GM19455 (cell line): Measurements from ENCODE around the gene NHLRC4.

Source experiments
- ATAC-seq: cut with Tn5 transposase; IDR thresholded peaks from one replicate; pipeline ENCODE4 v1.9.1; 2021; ENCODE audit not compliant: unreplicated experiment

NHLRC4 gene

DNA sequence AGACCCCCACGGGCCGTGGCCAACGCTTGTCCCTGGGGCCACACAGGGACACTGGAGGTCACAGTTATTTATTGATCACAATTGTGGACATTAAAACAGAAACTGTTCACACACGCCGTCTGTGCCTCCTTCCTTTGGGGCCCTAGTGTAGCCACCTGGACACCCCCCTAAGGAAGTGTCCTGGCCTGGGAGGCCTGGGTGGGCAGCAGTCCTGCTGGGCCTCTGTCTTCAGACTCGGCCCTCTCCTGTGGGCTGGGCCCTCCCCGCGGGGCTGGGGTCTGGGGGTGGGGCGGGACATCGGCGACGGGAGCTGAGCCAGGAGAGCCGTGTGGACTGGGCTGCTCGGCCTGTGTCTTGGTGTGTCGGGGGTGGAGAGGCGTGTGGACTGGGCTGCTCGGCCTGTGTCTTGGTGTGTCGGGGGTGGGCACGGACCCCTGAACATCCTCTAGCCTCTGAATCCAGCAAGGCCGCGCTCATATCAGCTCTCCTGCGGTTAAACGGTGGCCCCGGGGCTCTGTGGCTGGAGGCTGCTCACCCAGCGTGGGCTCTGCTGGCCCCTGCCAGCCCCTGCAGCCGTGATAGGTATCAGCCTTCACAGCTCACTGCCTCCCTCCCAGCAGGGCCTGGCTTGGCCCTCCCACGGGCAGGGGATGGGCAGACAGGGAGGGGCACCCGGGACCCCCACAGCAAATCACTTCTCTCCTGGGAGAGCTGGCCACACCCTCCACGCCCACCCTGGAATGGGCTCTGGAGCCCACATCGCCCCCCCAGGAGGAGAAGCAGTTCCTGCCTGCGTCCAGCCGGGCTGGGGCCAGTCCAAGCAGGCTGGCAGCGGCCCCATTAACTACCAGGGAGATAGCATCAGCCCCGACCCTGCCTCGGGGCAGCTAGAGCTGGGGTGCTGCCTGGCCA is 1.1 kb upstream of the NHLRC4 start:
- no peak for ATAC-seq

DNA sequence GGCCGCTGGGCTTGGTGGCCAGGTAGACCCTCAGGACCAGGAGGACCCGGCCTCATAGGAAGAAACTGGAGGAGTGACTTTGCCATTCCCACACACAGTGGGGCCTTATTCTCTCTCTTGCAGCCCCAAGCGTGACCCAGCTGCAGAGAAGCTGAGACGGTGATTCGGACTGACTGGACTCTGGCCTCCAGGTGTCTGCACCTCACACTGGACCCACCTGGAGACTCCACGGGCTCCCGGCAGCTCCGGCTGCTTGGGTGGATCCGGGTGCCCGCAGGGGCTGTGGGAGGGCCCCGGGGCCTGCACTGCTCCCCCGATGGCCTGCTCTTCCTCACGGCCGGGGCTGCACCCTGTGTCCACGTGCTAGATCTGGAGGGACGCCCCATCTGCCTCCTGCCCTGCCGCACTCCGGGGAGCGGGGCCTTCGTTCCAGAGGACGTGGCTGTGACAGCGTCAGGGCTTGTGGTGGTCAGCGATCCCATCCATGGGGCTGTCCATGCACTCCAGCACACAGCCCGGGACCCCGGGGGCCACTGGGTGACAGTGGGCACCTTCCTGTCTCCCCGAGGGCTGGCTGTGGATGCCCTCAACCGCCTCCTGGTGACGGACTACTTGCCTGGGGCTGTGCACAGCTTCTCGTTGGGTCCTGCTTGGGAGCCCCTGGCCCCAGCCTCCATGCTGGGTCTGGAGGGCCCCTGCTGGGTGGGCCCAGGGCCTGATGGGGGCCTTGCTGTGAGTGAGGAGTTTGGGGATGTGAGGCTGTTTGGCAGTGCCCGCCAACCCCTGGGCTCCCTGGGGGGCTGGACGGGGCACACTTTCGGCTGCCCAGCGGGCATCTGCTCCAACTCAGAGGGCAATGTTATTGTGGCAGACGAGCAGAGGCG is 810 bp downstream of the NHLRC4 start:
- no peak for ATAC-seq

DNA sequence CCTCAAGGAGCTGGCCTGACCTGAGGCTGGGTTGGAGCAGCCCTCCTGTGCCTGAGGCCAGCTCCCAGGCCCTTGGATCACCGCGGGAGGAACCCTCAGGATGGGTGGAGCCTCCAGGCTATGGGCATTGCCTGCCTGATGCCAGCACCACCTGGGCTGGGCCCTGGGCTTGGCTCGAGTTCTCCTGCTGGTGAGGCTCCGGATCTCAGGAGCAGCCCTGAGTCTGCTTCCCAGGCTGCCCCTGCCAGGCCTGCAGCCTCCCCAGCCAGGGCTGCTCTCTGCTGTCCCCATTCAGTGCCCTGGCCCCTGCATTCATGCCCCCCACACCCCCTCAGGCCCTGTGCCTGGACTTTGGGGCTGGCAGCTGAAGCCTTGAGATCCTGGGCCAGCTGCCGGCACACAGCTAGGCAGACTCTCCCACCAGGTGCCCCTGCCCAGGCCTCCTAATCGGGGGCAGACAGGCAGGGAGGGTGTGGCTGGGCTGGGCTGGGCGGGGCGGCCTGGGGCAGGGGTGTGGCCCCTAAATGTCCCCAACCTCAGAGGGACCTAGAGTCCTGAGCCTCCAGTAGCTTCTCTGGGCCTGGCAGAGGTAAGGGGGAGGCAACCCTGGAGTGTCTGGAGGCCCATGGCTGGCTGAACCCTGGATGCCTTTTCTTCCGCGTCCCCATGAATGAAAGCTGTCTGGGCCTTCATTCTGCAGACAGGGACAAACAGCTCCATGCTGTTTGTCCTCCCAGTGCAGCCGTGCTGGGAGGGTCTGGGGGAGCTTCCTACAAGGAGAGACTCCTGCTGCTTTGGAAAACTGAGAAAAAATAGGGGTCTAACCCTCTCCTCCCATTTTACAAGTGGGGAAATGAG is 1.8 kb downstream of the NHLRC4 start:
- no peak for ATAC-seq

DNA sequence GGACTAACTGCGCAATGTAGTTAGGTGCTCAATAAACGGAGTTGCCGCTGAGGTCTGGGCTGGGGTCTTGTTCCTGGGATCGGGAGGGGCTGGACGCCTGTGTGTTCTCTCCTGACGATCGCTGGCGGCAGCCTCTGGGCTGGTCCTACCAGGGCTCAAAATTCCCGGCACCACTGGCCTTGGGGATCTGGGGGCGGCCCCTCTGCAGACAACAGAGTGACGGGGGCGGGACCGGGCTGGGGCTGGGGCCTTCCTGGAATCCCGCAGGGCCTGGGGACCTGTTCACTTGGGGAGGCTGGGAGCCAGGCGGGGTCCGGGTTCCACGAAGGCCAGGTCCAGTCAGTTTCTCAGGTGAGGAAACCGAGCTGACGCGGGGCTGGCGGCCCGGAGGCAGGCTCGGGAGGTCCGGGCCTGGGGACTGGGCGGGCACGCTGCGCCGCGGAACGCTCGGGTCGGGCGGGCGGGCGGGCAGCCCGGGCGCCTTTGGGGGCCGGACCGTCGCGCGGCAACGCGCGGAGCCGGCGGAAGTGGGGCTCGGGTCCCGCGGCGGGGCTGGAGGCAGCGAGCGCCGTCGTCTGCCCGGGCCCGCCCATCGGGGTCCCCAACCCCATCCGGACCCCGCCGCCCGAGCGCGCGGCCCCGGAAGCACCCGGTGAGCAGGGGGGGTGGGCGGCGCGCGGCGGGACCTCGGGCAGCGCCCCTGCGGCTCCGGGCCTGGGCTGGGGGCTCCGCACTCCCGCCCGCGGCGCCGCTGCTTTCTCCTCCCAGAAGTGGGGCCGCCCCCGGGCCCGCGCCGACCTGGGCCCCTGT is 2.8 kb downstream of the NHLRC4 start, which contains the start of gene PIGQ:
Gene PIGQ, plus strand, starts transcription at position 524 of the 810 bp plus-strand sequence. CDS start 4,107 bp downstream, outside the sequence.
- peak; percentile 37 for ATAC-seq

DNA sequence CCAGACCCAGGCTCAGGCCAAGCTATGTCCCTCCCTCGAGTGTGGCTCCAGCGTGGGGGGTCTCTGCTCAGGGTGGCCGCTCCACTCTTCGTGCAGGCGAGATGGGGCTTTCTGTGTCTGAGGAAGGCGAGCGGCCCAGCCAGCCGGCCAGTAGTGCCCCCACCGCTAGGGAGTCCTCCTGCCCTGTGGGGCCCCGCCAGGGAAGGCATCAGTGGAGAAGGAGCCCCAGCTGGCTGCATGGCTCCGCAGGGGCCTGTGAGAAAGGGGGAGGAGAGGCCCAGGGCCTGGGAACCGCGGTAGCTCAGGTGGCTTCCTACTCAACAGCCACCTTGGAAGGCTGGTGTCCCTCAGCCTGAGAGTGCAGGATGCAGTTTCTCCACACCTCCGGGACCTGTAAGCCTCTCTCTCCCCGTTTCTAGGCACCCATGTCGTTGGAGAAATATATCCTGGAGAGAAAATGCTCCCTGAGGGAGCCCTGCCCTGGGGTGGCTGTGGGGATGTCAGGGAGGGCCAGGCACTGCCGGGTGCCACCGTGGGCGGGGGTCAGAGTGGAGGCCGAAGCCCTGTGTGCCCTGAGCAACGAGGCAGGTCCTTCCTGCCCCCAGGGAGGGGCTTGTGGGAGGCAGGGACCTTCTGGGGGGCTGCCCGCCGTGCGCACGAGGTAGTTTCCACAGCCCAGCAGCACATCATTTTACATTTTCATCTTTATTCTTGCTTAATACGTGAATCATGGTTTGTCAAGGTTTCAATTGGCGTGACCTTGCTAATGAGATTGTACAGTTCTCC is 6.3 kb downstream of the NHLRC4 start:
- no peak for ATAC-seq

DNA sequence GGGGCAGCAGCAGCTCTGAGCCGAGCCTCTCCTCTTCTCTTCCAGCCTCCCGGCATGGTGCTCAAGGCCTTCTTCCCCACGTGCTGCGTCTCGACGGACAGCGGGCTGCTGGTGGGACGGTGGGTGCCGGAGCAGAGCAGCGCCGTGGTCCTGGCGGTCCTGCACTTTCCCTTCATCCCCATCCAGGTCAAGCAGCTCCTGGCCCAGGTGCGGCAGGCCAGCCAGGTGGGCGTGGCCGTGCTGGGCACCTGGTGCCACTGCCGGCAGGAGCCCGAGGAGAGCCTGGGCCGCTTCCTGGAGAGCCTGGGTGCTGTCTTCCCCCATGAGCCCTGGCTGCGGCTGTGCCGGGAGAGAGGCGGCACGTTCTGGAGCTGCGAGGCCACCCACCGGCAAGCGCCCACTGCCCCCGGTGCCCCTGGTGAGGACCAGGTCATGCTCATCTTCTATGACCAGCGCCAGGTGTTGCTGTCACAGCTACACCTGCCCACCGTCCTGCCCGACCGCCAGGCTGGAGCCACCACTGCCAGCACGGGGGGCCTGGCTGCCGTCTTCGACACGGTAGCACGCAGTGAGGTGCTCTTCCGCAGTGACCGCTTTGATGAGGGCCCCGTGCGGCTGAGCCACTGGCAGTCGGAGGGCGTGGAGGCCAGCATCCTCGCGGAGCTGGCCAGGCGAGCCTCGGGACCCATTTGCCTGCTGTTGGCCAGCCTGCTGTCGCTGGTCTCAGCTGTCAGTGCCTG is 7.4 kb downstream of the NHLRC4 start:
- ATAC-seq, result no peak

DNA sequence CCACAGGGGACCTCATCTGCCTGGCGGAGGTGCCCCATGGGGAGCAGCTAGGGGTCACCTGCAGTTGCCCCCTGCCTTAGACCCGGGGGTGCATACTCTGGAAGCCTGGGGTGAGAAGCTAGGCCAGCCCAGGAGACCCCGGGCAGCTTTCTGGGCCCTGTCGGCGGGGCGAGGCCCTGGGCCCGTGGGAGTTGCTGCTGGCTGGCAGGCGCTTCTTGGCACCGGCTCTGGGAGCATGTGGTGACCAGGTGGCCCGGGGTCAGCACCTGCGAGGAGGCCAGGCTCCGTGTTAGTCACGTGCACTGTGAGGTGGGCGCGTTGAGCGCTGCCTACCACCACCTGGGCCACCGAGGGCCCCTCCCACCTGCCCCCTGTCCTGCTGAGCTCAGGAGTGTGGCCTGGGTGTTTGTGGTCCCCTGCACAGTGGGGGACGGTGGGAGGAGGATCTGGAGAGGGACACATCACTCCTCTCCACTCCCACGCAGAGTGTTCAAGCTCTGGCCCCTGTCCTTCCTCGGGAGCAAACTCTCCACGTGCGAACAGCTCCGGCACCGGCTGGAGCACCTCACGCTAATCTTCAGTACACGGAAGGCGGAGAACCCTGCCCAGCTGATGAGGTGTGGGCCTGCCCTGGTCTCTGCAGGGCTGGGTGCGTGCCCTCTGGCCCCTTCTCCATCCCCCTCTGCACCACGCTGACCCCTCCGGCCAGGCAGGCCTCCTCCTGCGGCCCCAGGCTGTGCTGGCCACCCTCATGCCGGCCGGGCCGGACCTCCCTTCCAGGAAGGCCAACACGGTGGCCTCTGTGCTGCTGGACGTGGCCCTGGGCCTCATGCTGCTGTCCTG is 8.8 kb downstream of the NHLRC4 start:
- no peak for ATAC-seq

DNA sequence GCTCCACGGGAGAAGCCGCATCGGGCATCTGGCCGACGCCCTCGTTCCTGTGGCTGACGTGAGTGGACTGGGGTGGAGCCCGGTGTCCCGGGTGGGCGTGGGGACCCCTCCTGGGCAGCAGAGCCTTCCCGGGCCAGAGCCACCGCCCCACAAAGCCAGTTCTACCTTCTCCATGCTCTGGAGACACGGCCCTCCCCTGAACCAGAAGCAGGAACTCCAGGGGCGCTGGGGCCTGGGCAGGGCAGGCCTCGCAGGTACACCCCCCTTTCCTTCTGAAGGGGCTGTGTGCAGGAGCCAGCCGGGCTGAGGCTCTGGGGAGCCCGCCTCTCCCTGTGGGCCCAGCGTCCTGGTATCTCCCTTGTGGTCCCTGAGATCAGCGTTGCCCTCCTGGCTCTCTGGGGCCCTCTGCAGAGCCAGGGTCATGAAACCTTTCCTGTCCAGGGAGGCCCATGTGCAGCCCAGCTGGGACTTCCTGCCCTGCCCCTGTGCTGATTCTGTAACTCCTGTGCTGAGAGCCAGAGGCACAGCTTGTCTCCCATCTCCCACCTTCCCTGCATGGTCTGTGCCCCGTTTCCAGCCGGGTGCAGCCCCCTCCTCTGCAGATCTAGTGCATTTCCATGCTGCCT is 9.5 kb downstream of the NHLRC4 start:
- ATAC-seq, result no peak

DNA sequence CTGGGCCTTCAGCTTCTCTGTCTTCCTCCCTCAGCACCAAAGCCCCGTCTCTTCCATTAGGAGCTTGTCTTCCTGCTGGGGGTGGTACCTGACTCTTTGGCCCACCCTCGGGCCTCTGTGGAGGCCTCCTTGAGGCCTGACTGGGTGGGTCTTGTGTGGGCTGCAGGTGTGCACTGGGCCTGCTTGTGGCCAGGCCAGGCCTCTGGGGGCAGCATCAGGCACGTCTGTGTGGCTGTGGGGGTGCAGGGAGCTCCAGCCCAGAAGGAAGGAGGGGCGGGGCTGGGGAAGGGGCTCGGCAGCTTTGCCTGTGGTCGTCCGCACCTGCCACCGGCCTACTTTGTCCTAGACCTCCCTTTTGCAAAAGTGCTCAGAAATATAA is 10.0 kb downstream of the NHLRC4 start:
- no peak for ATAC-seq

DNA sequence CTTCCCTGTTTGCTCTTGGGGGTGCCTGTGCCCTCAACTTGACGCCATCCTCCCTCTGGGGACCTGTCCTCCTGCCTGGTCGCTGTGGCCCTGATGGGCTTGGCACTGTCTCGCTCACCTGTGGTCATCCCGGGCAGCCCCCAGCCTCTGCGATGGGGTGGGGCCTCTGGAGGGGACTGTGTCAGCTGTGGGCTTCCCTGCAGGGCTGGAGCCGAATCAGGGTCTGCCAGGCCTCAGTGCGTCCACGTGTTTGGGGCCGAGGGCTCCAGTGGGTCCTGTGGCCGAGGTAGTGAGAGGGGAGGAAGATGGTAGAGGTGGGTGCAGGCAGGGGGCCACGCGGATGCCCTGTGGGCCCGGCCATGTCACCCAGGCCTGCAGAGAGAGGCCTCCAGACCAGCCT is 11.0 kb downstream of the NHLRC4 start:
- no peak for ATAC-seq

DNA sequence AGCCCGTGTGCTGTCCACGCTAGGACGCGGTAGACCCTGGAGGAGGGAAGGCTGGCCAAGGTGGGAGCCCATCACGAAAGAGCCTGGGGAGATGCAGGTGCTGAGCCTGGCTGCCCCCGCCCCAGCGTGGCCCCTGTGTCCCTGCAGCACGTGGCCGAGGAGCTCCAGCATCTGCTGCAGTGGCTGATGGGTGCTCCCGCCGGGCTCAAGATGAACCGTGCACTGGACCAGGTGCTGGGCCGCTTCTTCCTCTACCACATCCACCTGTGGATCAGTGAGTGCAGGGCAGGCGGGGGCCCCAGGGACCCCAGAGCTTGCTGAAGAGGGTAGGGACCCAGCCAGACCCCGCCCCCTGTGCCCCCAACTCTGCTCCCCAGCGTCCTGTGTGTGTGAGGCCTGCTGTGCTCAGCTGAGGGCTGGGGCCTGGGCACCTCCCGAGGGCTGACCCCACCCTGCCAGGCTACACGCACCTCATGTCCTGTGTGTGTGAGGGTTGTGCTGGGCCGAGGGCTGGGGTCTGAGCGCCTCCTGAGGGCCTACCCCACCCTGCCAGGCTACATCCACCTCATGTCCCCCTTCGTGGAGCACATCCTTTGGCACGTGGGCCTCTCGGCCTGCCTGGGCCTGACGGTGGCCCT is 11.5 kb downstream of the NHLRC4 start:
- no peak for ATAC-seq

DNA sequence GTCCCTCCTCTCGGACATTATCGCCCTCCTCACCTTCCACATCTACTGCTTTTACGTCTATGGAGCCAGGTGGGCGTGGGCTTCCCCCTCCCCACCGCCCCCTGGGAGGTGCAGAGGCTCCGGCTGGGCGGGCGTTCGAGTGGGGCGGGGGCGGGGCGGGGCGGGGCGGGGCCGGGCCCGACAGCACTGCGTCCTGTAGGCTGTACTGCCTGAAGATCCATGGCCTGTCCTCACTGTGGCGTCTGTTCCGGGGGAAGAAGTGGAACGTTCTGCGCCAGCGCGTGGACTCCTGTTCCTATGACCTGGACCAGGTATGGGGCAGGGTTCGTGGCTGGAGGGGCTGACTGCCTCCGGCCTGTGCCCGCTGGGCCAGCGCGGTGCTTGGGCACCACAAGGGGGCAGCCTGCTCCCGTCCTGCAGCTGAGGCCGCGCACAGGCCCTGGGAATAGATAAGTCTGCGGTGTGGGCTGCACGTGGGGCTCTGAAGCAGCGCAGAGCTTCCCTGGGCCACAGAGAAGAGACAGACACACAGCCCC is 12.1 kb downstream of the NHLRC4 start:
- ATAC-seq, result no peak

DNA sequence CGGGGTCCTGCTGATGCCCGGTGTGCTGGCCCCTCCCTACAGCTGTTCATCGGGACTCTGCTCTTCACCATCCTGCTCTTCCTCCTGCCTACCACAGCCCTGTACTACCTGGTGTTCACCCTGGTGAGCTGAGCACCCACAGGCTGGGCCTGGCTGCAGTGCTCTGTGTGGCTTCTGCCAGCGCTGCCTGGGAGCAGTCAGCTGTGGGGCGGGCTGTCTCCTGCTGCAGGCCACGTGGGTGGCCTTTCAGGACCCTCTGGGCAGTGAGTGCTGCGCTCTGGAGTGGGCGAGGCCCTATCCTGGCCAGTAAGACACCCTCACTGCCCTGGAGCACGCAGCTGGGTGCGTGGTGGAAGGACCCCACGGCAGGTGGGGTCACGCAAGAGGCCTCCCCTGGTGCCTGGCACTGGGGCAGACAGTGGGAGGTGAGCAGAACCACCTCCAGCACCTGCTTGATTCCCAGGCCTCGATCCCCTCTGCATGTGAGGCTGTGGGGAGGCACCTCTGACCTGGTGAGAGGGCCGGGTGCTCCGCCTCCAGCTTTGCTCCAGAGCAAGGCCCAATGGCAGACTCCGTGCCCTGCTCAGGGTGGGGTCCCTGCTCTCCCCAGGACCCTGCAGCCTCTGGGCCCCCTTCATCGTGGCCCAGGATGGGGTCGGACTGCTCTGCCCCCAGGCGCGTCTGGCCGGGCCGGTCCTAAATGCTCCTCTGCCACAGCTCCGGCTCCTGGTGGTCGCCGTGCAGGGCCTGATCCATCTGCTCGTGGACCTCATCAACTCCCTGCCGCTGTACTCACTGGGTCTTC is 13.5 kb downstream of the NHLRC4 start:
- no peak for ATAC-seq

DNA sequence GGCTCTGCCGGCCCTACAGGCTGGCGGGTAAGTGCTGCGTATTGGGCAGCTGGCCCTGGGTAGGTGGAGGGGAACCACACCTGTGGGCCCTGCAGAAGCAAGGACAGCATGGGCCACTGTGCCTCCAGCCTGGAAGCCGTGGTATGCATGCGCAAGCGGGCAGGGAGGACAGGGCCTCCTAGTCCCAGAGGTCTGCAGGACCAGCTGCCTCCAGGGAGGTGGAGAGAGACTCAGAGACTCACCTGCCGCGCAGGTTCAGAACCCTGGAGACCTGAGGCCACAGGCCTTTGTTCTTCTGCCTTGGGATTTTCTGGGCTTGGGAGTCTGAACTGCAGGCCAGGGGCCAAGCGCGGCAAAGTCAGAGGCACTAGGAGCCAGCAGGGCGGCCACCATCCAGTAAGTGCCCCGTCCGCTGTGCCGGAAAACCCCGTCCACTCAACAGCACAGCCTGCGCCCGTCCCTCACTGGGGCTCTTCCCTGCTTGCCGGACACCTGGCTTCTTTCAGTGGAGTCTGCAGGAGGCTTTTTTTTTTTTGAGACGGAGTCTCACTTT is 14.2 kb downstream of the NHLRC4 start:
- ATAC-seq, result no peak

DNA sequence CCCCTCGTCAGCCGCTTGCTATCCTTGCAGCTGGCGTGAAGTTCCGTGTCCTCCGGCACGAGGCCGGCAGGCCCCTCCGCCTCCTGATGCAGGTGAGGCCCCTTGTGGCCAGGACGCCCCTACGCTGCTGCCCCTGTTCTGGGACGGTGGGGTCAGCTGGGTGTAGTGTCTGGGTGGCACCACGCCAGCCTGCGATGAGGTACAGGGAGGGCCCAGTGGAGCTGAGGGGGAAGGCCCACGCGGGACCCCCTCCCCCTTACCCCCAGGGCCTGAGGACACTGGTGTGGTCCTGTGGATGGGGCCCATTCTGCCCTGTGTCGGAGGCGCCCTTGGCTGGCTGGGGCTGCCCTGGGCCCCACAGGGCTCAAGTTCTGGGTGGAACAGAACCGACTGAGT is 15.4 kb downstream of the NHLRC4 start:
- no peak for ATAC-seq
